Mesenchymal stem cell (in vitro differentiated cells and primary cell): ENCODE data around the gene U2SURP.

Experiments
- DNase-seq: peaks from one replicate; pipeline ENCODE4 v3.0.0-alpha.2; 2013
- H2AFZ ChIP-seq: one replicate; pipeline ENCODE4 v1.6.1; 2013; ENCODE audit warnings: low read depth, mild to moderate bottlenecking, control low read depth, inconsistent platforms, low read length, moderate library complexity
- H2AK5ac ChIP-seq: 2 replicates; pipeline ENCODE4 v1.6.1; 2013; ENCODE audit warnings: low read length, moderate library complexity, mild to moderate bottlenecking, inconsistent platforms; ENCODE audit not compliant: severe bottlenecking
- H2BK120ac ChIP-seq: one replicate; pipeline ENCODE4 v1.6.1; 2013; ENCODE audit warnings: low read depth, mild to moderate bottlenecking, inconsistent platforms, low read length, moderate library complexity
- H2BK12ac ChIP-seq, 2 experiments: one replicate each; pipeline ENCODE4 v1.6.1; 2013; ENCODE audit warnings: inconsistent platforms in 2 of 2, low read length in 2 of 2, mild to moderate bottlenecking in 2 of 2, moderate library complexity in 2 of 2, control low read depth in 1 of 2
- H2BK15ac ChIP-seq: one replicate; pipeline ENCODE4 v1.6.1; 2013; ENCODE audit warnings: mild to moderate bottlenecking, low read depth, inconsistent platforms; ENCODE audit not compliant: poor library complexity, severe bottlenecking
- H2BK5ac ChIP-seq: 2 replicates; pipeline ENCODE4 v1.6.1; 2013; ENCODE audit warnings: low read depth, mild to moderate bottlenecking, low read length, control low read depth, inconsistent platforms; ENCODE audit not compliant: poor library complexity, severe bottlenecking
- H3K14ac ChIP-seq, 2 experiments: one replicate each; pipeline ENCODE4 v1.6.1; 2013; ENCODE audit warnings: inconsistent platforms in 2 of 2, low read length in 2 of 2, control low read depth in 1 of 2, mild to moderate bottlenecking in 1 of 2, moderate library complexity in 1 of 2
- H3K18ac ChIP-seq, 2 experiments: one replicate each; pipeline ENCODE4 v1.6.1; 2013; ENCODE audit warnings: inconsistent platforms in 2 of 2, low read length in 2 of 2, control low read depth in 1 of 2, low read depth in 1 of 2, mild to moderate bottlenecking in 1 of 2
- H3K23ac ChIP-seq, 2 experiments: one replicate each; pipeline ENCODE4 v1.6.1; 2013; ENCODE audit warnings: inconsistent platforms in 2 of 2, low read length in 2 of 2, mild to moderate bottlenecking in 2 of 2, moderate library complexity in 2 of 2, control low read depth in 1 of 2
- H3K27ac ChIP-seq: 2 replicates; pipeline ENCODE4 v1.5.1; 2013; ENCODE audit warnings: mild to moderate bottlenecking, moderate library complexity, low read length, control low read depth, inconsistent platforms; ENCODE audit not compliant: poor library complexity, severe bottlenecking
- H3K27me3 ChIP-seq, 2 experiments: 2 replicates each; pipeline versions ENCODE4 v1.6.1 to v1.7.0; 2013; ENCODE audit warnings: low read length in 2 of 2, mild to moderate bottlenecking in 2 of 2, moderate library complexity in 2 of 2, control low read depth in 1 of 2, inconsistent platforms in 1 of 2; ENCODE audit not compliant: control insufficient read depth in 1 of 2, insufficient read depth in 1 of 2
- H3K36me3 ChIP-seq, 2 experiments: 2 replicates each; pipeline versions ENCODE4 v1.6.1 to v1.7.0; 2013; ENCODE audit warnings: low read length in 2 of 2, control low read depth in 1 of 2, inconsistent platforms in 1 of 2, low read depth in 1 of 2, mild to moderate bottlenecking in 1 of 2; ENCODE audit not compliant: insufficient read depth in 2 of 2, control insufficient read depth in 1 of 2
- H3K4ac ChIP-seq, 2 experiments: one replicate each; pipeline ENCODE4 v1.6.1; 2013; ENCODE audit warnings: inconsistent platforms in 2 of 2, low read length in 2 of 2, mild to moderate bottlenecking in 2 of 2, moderate library complexity in 2 of 2, control low read depth in 1 of 2, low read depth in 1 of 2
- H3K4me1 ChIP-seq: 2 replicates; pipeline ENCODE4 v1.6.1; 2013; ENCODE audit warnings: low read depth, low read length, control low read depth; ENCODE audit not compliant: control insufficient read depth, insufficient read depth
- H3K4me2 ChIP-seq: 2 replicates; pipeline ENCODE4 v1.6.1; 2013; ENCODE audit warnings: low read length, mild to moderate bottlenecking, inconsistent platforms; ENCODE audit not compliant: poor library complexity, severe bottlenecking
- H3K4me3 ChIP-seq, 2 experiments: 2 replicates each; pipeline versions ENCODE4 v1.5.1 to v1.7.0; 2013; ENCODE audit warnings: low read length in 2 of 2, mild to moderate bottlenecking in 2 of 2, control low read depth in 1 of 2, low read depth in 1 of 2; ENCODE audit not compliant: insufficient read depth in 1 of 2
- H3K79me1 ChIP-seq: replicated peaks from 2 replicates; pipeline ENCODE4 v1.6.1; 2013; ENCODE audit warnings: mild to moderate bottlenecking, control low read depth, low read length, inconsistent platforms; ENCODE audit not compliant: poor library complexity, severe bottlenecking
- H3K9ac ChIP-seq: 2 replicates; pipeline ENCODE4 v1.7.0; 2013; ENCODE audit warnings: mild to moderate bottlenecking, low read length, moderate library complexity
- H3K9me3 ChIP-seq: 2 replicates; pipeline ENCODE4 v1.7.0; 2013; ENCODE audit warnings: mild to moderate bottlenecking, low read length; ENCODE audit not compliant: control insufficient read depth
- H4K8ac ChIP-seq: one replicate; pipeline ENCODE4 v1.6.1; 2013; ENCODE audit warnings: inconsistent platforms, mild to moderate bottlenecking, low read length, moderate library complexity
- H4K91ac ChIP-seq: one replicate; pipeline ENCODE4 v1.6.1; 2013; ENCODE audit warnings: mild to moderate bottlenecking, low read length, inconsistent platforms
- WGBS: methylation state at CpG from one replicate; pipeline ENCODE4 v1.1.7; 2013; ENCODE audit warnings: mixed read lengths; 5-methylcytosine and 5-hydroxymethylcytosine counted together

U2SURP gene

GRCh38 chr3:142981108-142981507 is 20.3 kb upstream of the U2SURP start:
- DNase-seq: no peak
- Histone ChIP-seq H3K4me1 (peaks cover 2% of the 10 kb centered on the region), H4K8ac (no peak overlapping the region), H4K91ac (no peak overlapping the region), H2BK5ac (no peak overlapping the region), H2BK15ac (no peak overlapping the region), H3K4me3 (no peak overlapping the region), H3K23ac (no peak overlapping the region), H3K9me3 (no peaks in the 10 kb centered on the region), H2AK5ac (no peak overlapping the region), H3K14ac (no peak overlapping the region), H3K4me2 (no peak overlapping the region), H3K79me1 (no peaks in the 10 kb centered on the region), H3K27ac (no peak overlapping the region), H3K9ac (no peak overlapping the region), H3K27me3 (no peaks in the 10 kb centered on the region), H2AFZ (no peak overlapping the region), H3K18ac (no peak overlapping the region), H2BK12ac (no peak overlapping the region), H3K4ac (no peak overlapping the region), H3K36me3 (no peaks in the 10 kb centered on the region), H2BK120ac (no peak overlapping the region)
- WGBS: 77% methylated on average over 3 of the region's 3 CpGs

GRCh38 chr3:142982038-142982773 is 19.2 kb upstream of the U2SURP start:
- H2BK15ac ChIP-seq: no peak overlapping the region
- H3K27ac ChIP-seq: no peak overlapping the region
- no peak overlapping the region for H3K23ac ChIP-seq
- H3K4me2 ChIP-seq: no peak overlapping the region
- H2BK12ac ChIP-seq: no peak overlapping the region
- no peak overlapping the region for H4K91ac ChIP-seq
- H3K27me3 ChIP-seq: no peaks in the 10 kb centered on the region
- H3K14ac ChIP-seq: no peak overlapping the region
- no peak for DNase-seq
- no peak overlapping the region for H2AFZ ChIP-seq
- H3K18ac ChIP-seq: no peak overlapping the region
- WGBS: 52% methylated on average over 3 of the region's 7 CpGs
- H2BK5ac ChIP-seq: no peak overlapping the region
- H3K4ac ChIP-seq: no peak overlapping the region
- no peaks in the 10 kb centered on the region for H3K79me1 ChIP-seq
- no peak overlapping the region for H2AK5ac ChIP-seq
- H3K36me3 ChIP-seq: no peaks in the 10 kb centered on the region
- no peak overlapping the region for H3K9ac ChIP-seq
- H3K9me3 ChIP-seq: no peaks in the 10 kb centered on the region
- H4K8ac ChIP-seq: no peak overlapping the region
- no peaks in the 10 kb centered on the region for H3K4me1 ChIP-seq
- H3K4me3 ChIP-seq: no peak overlapping the region
- no peak overlapping the region for H2BK120ac ChIP-seq

DNA sequence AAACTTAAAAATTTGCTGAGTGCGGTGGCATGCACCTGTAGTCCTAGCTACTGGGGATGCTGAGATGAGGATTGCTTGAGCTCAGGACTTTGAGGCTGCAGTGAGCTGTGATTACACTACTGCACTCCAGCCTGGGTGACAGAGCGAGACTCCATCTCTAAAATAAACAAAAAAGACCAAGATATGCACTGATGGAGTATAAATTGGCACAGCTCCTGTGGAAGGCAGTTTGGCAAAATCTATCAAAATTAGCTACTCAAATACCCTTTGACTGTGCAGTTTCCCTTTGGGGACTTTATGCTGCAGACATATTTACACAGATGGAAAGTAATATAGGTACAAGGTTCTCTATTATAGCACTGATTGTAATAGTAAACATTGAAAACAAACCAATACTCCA is 18.1 kb upstream of the U2SURP start:
- no peaks in the 10 kb centered on the region for H3K79me1 ChIP-seq
- no peak overlapping the region for H3K4me3 ChIP-seq
- no peak overlapping the region for H3K27ac ChIP-seq
- no peak overlapping the region for H2BK120ac ChIP-seq
- no peak for DNase-seq
- peaks cover 3% of the 10 kb centered on the region for H3K4me1 ChIP-seq
- H2AK5ac ChIP-seq: no peak overlapping the region
- H2BK12ac ChIP-seq: no peak overlapping the region
- no peaks in the 10 kb centered on the region for H3K36me3 ChIP-seq
- H3K27me3 ChIP-seq: no peaks in the 10 kb centered on the region
- H3K9ac ChIP-seq: no peak overlapping the region
- no peak overlapping the region for H3K14ac ChIP-seq
- H3K4ac ChIP-seq: no peak overlapping the region
- no peak overlapping the region for H3K23ac ChIP-seq
- 100% methylated on average over 1 of the region's 2 CpGs for WGBS
- no peak overlapping the region for H3K18ac ChIP-seq
- H3K9me3 ChIP-seq: no peaks in the 10 kb centered on the region
- H4K91ac ChIP-seq: no peak overlapping the region
- H2BK15ac ChIP-seq: no peak overlapping the region
- H2AFZ ChIP-seq: no peak overlapping the region
- H4K8ac ChIP-seq: no peak overlapping the region
- no peak overlapping the region for H2BK5ac ChIP-seq
- H3K4me2 ChIP-seq: no peak overlapping the region

- Histone ChIP-seq H3K18ac (no peak overlapping the region), H3K9me3 (no peaks in the 10 kb centered on the region), H3K27ac (no peak overlapping the region)
These were observed 17.1 kb upstream of the U2SURP start for GRCh38 chr3:142984255-142984654.

More at GRCh38 chr3:142984255-142984654, 17.1 kb upstream of the U2SURP start:
- H3K14ac ChIP-seq: no peak overlapping the region
- H3K4me2 ChIP-seq: no peak overlapping the region
- H3K36me3 ChIP-seq: no peaks in the 10 kb centered on the region
- no peak overlapping the region for H3K4me3 ChIP-seq
- H2AFZ ChIP-seq: no peak overlapping the region
- no peak overlapping the region for H2BK5ac ChIP-seq
- H2BK12ac ChIP-seq: no peak overlapping the region
- WGBS: 98% methylated on average over 3 of the region's 3 CpGs
- no peak overlapping the region for H4K91ac ChIP-seq
- no peak overlapping the region for H4K8ac ChIP-seq
- H3K4me1 ChIP-seq: peaks cover 3% of the 10 kb centered on the region
- no peak overlapping the region for H2BK120ac ChIP-seq
- H3K9ac ChIP-seq: no peak overlapping the region
- no peak for DNase-seq
- no peaks in the 10 kb centered on the region for H3K27me3 ChIP-seq
- H2BK15ac ChIP-seq: no peak overlapping the region
- H3K4ac ChIP-seq: no peak overlapping the region
- H3K23ac ChIP-seq: no peak overlapping the region
- no peak overlapping the region for H2AK5ac ChIP-seq
- H3K79me1 ChIP-seq: no peaks in the 10 kb centered on the region
